SJSA1 (cell line): ENCODE results near the gene PDE11A. TPM values are rescaled to one million over a fixed set of nuclear protein-coding genes. Genes with fewer than 3 reads are reported as not detected.

Source experiments
- DNase-seq, 2 experiments: peaks; one replicate each; pipeline ENCODE4 v3.0.0-alpha.2; 2015 to 2020; ENCODE audit warnings: low spot score in 2 of 2, low read depth in 1 of 2
- H3K27ac ChIP-seq: fragments of 250-450 bp; sonication (Bioruptor Pico); 2 replicates; pipeline ENCODE4 v1.5.1; 2020; ENCODE audit warnings: mild to moderate bottlenecking, moderate library complexity
- H3K27me3 ChIP-seq: fragments of 250-450 bp; sonication (Bioruptor Pico); replicated peaks from 2 replicates; pipeline ENCODE4 v1.5.1; 2020; ENCODE audit warnings: mild to moderate bottlenecking, moderate library complexity
- H3K36me3 ChIP-seq: fragments of 250-450 bp; sonication (Bioruptor Pico); 2 replicates; pipeline ENCODE4 v1.5.1; 2020; ENCODE audit warnings: mild to moderate bottlenecking
- H3K4me1 ChIP-seq: fragments of 250-450 bp; sonication (Bioruptor Pico); replicated peaks from 2 replicates; pipeline ENCODE4 v1.6.1; 2021; ENCODE audit warnings: mild to moderate bottlenecking
- H3K4me3 ChIP-seq: fragments of 250-450 bp; sonication (Bioruptor Pico); 2 replicates; pipeline ENCODE4 v1.5.1; 2020; ENCODE audit warnings: mild to moderate bottlenecking
- H3K9me3 ChIP-seq: fragments of 250-450 bp; sonication (Bioruptor Pico); replicated peaks from 2 replicates; pipeline ENCODE4 v1.5.1; 2020; ENCODE audit warnings: mild to moderate bottlenecking
- total RNA-seq: library from RNA; depleted of rRNA; stranded (reverse); fragments of >200 nt; shearing (Covaris generic); gene quantifications from 2 replicates; pipeline ENCODE4 v1.2.3, GENCODE V29; 2014

The PDE11A gene
- total RNA-seq, 1 experiment from 2014 or later, result 0.42 TPM

GRCh38 chr2:177726931-177727348 is 345.6 kb downstream of the PDE11A start:
- DNase-seq, result no peak
- Histone ChIP-seq H3K9me3 (no peaks in the 10 kb centered on the region), H3K4me3 (no peak overlapping the region), H3K4me1 (peaks cover 5% of the 10 kb centered on the region), H3K27ac (no peak overlapping the region), H3K27me3 (peaks cover 3% of the 10 kb centered on the region; the same call in 1 of the 2 replicates), H3K36me3 (no peaks in the 10 kb centered on the region)

GRCh38 chr2:177724398-177725287 is 347.9 kb downstream of the PDE11A start:
- no peaks in the 10 kb centered on the region for H3K36me3 ChIP-seq
- no peaks in the 10 kb centered on the region for H3K9me3 ChIP-seq
- peaks cover 5% of the 10 kb centered on the region for H3K4me1 ChIP-seq
- H3K27me3 ChIP-seq, result peaks cover 3% of the 10 kb centered on the region; the same call in 1 of the 2 replicates
- no peak overlapping the region for H3K27ac ChIP-seq
- no peak overlapping the region for H3K4me3 ChIP-seq
- peak; percentile 58 to 61 for DNase-seq

GRCh38 chr2:177723235-177723634 is 349.3 kb downstream of the PDE11A start:
- H3K27me3 ChIP-seq, result no peaks in the 10 kb centered on the region
- no peaks in the 10 kb centered on the region for H3K36me3 ChIP-seq
- DNase-seq, result no peak
- no peak overlapping the region for H3K27ac ChIP-seq
- peaks cover 5% of the 10 kb centered on the region for H3K4me1 ChIP-seq
- no peaks in the 10 kb centered on the region for H3K9me3 ChIP-seq
- no peak overlapping the region for H3K4me3 ChIP-seq

- Histone ChIP-seq H3K27me3 (no peaks in the 10 kb centered on the region), H3K4me1 (peaks cover 5% of the 10 kb centered on the region), H3K27ac (no peak overlapping the region), H3K4me3 (no peak overlapping the region), H3K9me3 (no peaks in the 10 kb centered on the region), H3K36me3 (no peaks in the 10 kb centered on the region)
- DNase-seq, result no peak
These were observed 350.6 kb downstream of the PDE11A start for GRCh38 chr2:177721818-177722567.

- Histone ChIP-seq H3K36me3 (no peaks in the 10 kb centered on the region), H3K4me1 (peaks cover 5% of the 10 kb centered on the region), H3K27ac (no peak overlapping the region), H3K9me3 (no peaks in the 10 kb centered on the region), H3K4me3 (no peak overlapping the region), H3K27me3 (no peaks in the 10 kb centered on the region)
- DNase-seq, result no peak
These were observed 351.5 kb downstream of the PDE11A start for GRCh38 chr2:177721087-177721486.

GRCh38 chr2:177717831-177718618 is 354.6 kb downstream of the PDE11A start:
- Histone ChIP-seq H3K27ac (no peak overlapping the region), H3K36me3 (no peaks in the 10 kb centered on the region), H3K4me1 (no peaks in the 10 kb centered on the region), H3K27me3 (no peaks in the 10 kb centered on the region), H3K4me3 (no peak overlapping the region), H3K9me3 (no peaks in the 10 kb centered on the region)
- DNase-seq, result no peak

- H3K4me1 ChIP-seq, result no peaks in the 10 kb centered on the region
- no peak for DNase-seq
- H3K4me3 ChIP-seq, result no peak overlapping the region
- H3K27ac ChIP-seq, result no peak overlapping the region
- no peaks in the 10 kb centered on the region for H3K27me3 ChIP-seq
- no peaks in the 10 kb centered on the region for H3K36me3 ChIP-seq
- no peaks in the 10 kb centered on the region for H3K9me3 ChIP-seq
These were observed 356.1 kb downstream of the PDE11A start for GRCh38 chr2:177716484-177716883.

- H3K4me1 ChIP-seq, result no peaks in the 10 kb centered on the region
- no peak for DNase-seq
- no peaks in the 10 kb centered on the region for H3K36me3 ChIP-seq
- H3K27ac ChIP-seq, result no peak overlapping the region
- H3K9me3 ChIP-seq, result no peaks in the 10 kb centered on the region
- H3K4me3 ChIP-seq, result no peak overlapping the region
- 0 out of 2 replicates have a peak, but pooled peaks cover 2% of the 10 kb centered on the region for H3K27me3 ChIP-seq
These were observed 356.8 kb downstream of the PDE11A start for GRCh38 chr2:177715771-177716170.

- no peaks in the 10 kb centered on the region for H3K9me3 ChIP-seq
- H3K27me3 ChIP-seq, result 0 out of 2 replicates have a peak, but pooled peaks cover 2% of the 10 kb centered on the region
- H3K4me1 ChIP-seq, result no peaks in the 10 kb centered on the region
- DNase-seq, result no peak
- no peaks in the 10 kb centered on the region for H3K36me3 ChIP-seq
- H3K4me3 ChIP-seq, result no peak overlapping the region
- no peak overlapping the region for H3K27ac ChIP-seq
These were observed 357.9 kb downstream of the PDE11A start for GRCh38 chr2:177714704-177715103.

GRCh38 chr2:177712462-177712861 is 360.1 kb downstream of the PDE11A start:
- Histone ChIP-seq H3K27ac (no peak overlapping the region), H3K27me3 (0 out of 2 replicates have a peak, but pooled peaks cover 2% of the 10 kb centered on the region), H3K9me3 (no peaks in the 10 kb centered on the region), H3K36me3 (no peaks in the 10 kb centered on the region), H3K4me1 (no peaks in the 10 kb centered on the region), H3K4me3 (no peak overlapping the region)
- no peak for DNase-seq

- Histone ChIP-seq H3K4me1 (no peaks in the 10 kb centered on the region), H3K36me3 (no peaks in the 10 kb centered on the region), H3K27me3 (0 out of 2 replicates have a peak, but pooled peaks cover 2% of the 10 kb centered on the region), H3K9me3 (no peaks in the 10 kb centered on the region), H3K27ac (no peak overlapping the region), H3K4me3 (no peak overlapping the region)
- DNase-seq, result no peak
These were observed 360.9 kb downstream of the PDE11A start for GRCh38 chr2:177711483-177712265.

GRCh38 chr2:177710889-177711288 is 361.7 kb downstream of the PDE11A start:
- no peaks in the 10 kb centered on the region for H3K4me1 ChIP-seq
- H3K9me3 ChIP-seq, result no peaks in the 10 kb centered on the region
- DNase-seq, result no peak
- H3K4me3 ChIP-seq, result no peak overlapping the region
- no peaks in the 10 kb centered on the region for H3K36me3 ChIP-seq
- H3K27ac ChIP-seq, result no peak overlapping the region
- H3K27me3 ChIP-seq, result 0 out of 2 replicates have a peak, but pooled peaks cover 2% of the 10 kb centered on the region

GRCh38 chr2:177709986-177710401 is 362.6 kb downstream of the PDE11A start:
- Histone ChIP-seq H3K4me3 (no peak overlapping the region), H3K4me1 (no peaks in the 10 kb centered on the region), H3K27ac (no peak overlapping the region), H3K9me3 (no peaks in the 10 kb centered on the region), H3K36me3 (no peaks in the 10 kb centered on the region), H3K27me3 (peaks cover 2% of the 10 kb centered on the region; the same call in 1 of the 2 replicates)
- no peak for DNase-seq
